Measurements from ENCODE around the gene NTHL1. TPM values are rescaled to one million over a fixed set of nuclear protein-coding genes. Genes with fewer than 3 reads are reported as not detected.

The NTHL1 gene
- total RNA-seq, 1 experiment from 2014 or later: 52.0 TPM

DNA sequence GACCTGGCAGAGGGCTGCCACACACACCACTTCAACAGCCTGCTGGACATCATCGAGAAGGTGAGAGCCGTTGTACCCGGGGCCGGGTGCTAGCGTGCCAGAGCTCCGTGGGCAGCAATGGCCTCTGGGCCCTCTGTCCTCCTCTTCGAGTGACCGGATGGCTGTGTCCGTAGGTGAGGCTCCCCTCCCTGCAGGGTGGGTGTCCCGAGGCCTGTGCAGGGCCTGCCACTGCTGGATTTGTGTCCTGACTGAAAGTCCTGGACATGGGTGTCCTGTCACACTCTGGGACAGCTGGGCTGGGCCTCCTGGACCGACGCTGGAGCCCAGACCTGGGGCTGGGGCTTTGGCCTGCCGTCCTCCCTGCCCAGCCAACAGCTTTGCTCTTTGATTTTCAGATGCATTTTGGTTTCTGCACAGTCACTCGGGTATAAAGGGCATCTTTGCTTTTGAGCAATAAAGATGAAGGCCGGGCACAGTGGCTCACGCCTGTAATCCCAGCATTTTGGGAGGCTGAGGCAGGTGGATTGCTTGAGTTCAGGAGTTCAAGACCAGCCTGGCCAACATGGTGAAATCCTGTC lies 16.8 kb upstream of the NTHL1 start:
- Histone ChIP-seq H4K5ac (ENCODE audit: insufficient read length, low read depth, low read length) (no peak overlapping the region), H2BK5ac (ENCODE audit: insufficient read length, low read length) (no peak overlapping the region), H3K79me1 (ENCODE audit: insufficient read depth, low read depth, low read length, poor library complexity, severe bottlenecking) (no peaks in the 10 kb centered on the region), H2AFZ (ENCODE audit: low read length) (no peak overlapping the region), H3K4ac (ENCODE audit: low read depth, low read length) (no peak overlapping the region), H3K27me3 (ENCODE audit: insufficient read depth, low read length) (no peaks in the 10 kb centered on the region), H3K9ac (ENCODE audit: extremely low read depth, insufficient read length, low read length) (no peak overlapping the region), H4K8ac (replicated peaks; ENCODE audit: insufficient read length, low read depth, low read length) (no peak overlapping the region), H4K20me1 (ENCODE audit: control insufficient read depth, insufficient read depth, insufficient read length) (no peaks in the 10 kb centered on the region), H2AK5ac (ENCODE audit: insufficient read length, low read length) (no peak overlapping the region), H3K56ac (ENCODE audit: insufficient read length, low read depth, low read length) (no peak overlapping the region), H2BK15ac (ENCODE audit: low read depth, low read length) (no peak overlapping the region), H2BK20ac (ENCODE audit: low read depth, low read length, poor library complexity, severe bottlenecking) (no peak overlapping the region), H3K4me2 (ENCODE audit: insufficient read depth, insufficient read length, low read length) (no peak overlapping the region), H4K91ac (ENCODE audit: insufficient read length, low read depth, low read length) (no peak overlapping the region), H3K4me1 (ENCODE audit: insufficient read depth, low read length) (no peaks in the 10 kb centered on the region), H3K18ac (ENCODE audit: insufficient read length, low read depth, low read length) (no peak overlapping the region), H3K14ac (ENCODE audit: insufficient read depth, low read length) (no peak overlapping the region), H3T11ph (ENCODE audit: low read length) (no peak overlapping the region), H2BK12ac (ENCODE audit: insufficient read length, low read depth, low read length) (no peak overlapping the region), H3K23ac (ENCODE audit: insufficient read length, low read depth, low read length) (no peak overlapping the region), H2BK120ac (ENCODE audit: low read depth, low read length, poor library complexity, severe bottlenecking) (no peak overlapping the region), H3K27ac (ENCODE audit: insufficient read length, low read depth, low read length) (no peak overlapping the region), H3K9me3 (ENCODE audit: control insufficient read depth, low read depth, low read length) (no peaks in the 10 kb centered on the region), H3K23me2 (ENCODE audit: insufficient read length, low read depth, low read length, poor library complexity, severe bottlenecking) (peaks cover 3% of the 10 kb centered on the region), H3K79me2 (ENCODE audit: insufficient read depth, low read length) (no peaks in the 10 kb centered on the region)
- DNase-seq: no peak
- no peak overlapping the region for H3K4me3 Mint-ChIP-seq
- TF ChIP-seq, protein P1, sequence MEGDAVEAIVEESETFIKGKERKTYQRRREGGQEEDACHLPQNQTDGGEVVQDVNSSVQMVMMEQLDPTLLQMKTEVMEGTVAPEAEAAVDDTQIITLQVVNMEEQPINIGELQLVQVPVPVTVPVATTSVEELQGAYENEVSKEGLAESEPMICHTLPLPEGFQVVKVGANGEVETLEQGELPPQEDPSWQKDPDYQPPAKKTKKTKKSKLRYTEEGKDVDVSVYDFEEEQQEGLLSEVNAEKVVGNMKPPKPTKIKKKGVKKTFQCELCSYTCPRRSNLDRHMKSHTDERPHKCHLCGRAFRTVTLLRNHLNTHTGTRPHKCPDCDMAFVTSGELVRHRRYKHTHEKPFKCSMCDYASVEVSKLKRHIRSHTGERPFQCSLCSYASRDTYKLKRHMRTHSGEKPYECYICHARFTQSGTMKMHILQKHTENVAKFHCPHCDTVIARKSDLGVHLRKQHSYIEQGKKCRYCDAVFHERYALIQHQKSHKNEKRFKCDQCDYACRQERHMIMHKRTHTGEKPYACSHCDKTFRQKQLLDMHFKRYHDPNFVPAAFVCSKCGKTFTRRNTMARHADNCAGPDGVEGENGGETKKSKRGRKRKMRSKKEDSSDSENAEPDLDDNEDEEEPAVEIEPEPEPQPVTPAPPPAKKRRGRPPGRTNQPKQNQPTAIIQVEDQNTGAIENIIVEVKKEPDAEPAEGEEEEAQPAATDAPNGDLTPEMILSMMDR (conservative IDR thresholded peaks at IDR 0.05): no peak
- WGBS (ENCODE audit: extremely low coverage, insufficient read length, low lambda C conversion rate): no CpG with 5 or more reads among the region's 16 CpGs
- H3K27ac Mint-ChIP-seq: no peak overlapping the region
- H3K36me3 Mint-ChIP-seq (ENCODE audit: insufficient read depth in 1 of 3, low read depth in 3 of 3): peaks cover 8 to 48% (median 28%) of the 10 kb centered on the region in 3 experiments; a peak in 6 of 7 replicates
- no peaks in the 10 kb centered on the region for H3K9me3 Mint-ChIP-seq
- H3K4me1 Mint-ChIP-seq: no peaks in the 10 kb centered on the region
- no peaks in the 10 kb centered on the region for H3K27me3 Mint-ChIP-seq (ENCODE audit: low read depth)
